HG03095 (cell line): ENCODE measurements around the gene ARSB.

Experiments
- ATAC-seq: cut with Tn5 transposase; IDR thresholded peaks from one replicate; pipeline ENCODE4 v1.9.1; 2021; ENCODE audit warnings: moderate library complexity; ENCODE audit not compliant: unreplicated experiment

ARSB gene

GRCh38 chr5:78845470-78845869 lies 139.6 kb downstream of the ARSB start:
- no peak for ATAC-seq

GRCh38 chr5:78843436-78843835 lies 141.7 kb downstream of the ARSB start:
- ATAC-seq: no peak

- ATAC-seq: no peak
Measured at GRCh38 chr5:78841767-78842166, 143.3 kb downstream of the ARSB start.

GRCh38 chr5:78838753-78839152 lies 146.4 kb downstream of the ARSB start:
- no peak for ATAC-seq

GRCh38 chr5:78837836-78838235 lies 147.3 kb downstream of the ARSB start:
- no peak for ATAC-seq

GRCh38 chr5:78835176-78835575 lies 149.9 kb downstream of the ARSB start:
- ATAC-seq: no peak

GRCh38 chr5:78833284-78833683 lies 151.8 kb downstream of the ARSB start:
- ATAC-seq: no peak

GRCh38 chr5:78830528-78831046 lies 154.5 kb downstream of the ARSB start:
- ATAC-seq: no peak

- no peak for ATAC-seq
Measured at GRCh38 chr5:78829811-78830527, 155.1 kb downstream of the ARSB start.

GRCh38 chr5:78827725-78828124 lies 157.4 kb downstream of the ARSB start:
- ATAC-seq: no peak

GRCh38 chr5:78824831-78825281 lies 160.3 kb downstream of the ARSB start:
- no peak for ATAC-seq

- no peak for ATAC-seq
Measured at GRCh38 chr5:78823196-78823595, 161.9 kb downstream of the ARSB start.

- ATAC-seq: no peak
Measured at GRCh38 chr5:78821536-78822021, 163.5 kb downstream of the ARSB start.

- ATAC-seq: no peak
Measured at GRCh38 chr5:78819707-78820106, 165.4 kb downstream of the ARSB start.

GRCh38 chr5:78819166-78819565 lies 165.9 kb downstream of the ARSB start:
- no peak for ATAC-seq

GRCh38 chr5:78816143-78816765 lies 168.9 kb downstream of the ARSB start:
- ATAC-seq: no peak

GRCh38 chr5:78813906-78814530 lies 171.1 kb downstream of the ARSB start:
- ATAC-seq: no peak

GRCh38 chr5:78813286-78813685 lies 171.8 kb downstream of the ARSB start:
- ATAC-seq: no peak

GRCh38 chr5:78811866-78812265 lies 173.2 kb downstream of the ARSB start:
- no peak for ATAC-seq

GRCh38 chr5:78811121-78811817 lies 173.8 kb downstream of the ARSB start:
- ATAC-seq: no peak
